Mesendoderm (in vitro differentiated cells): Measurements from ENCODE around the gene F2R.

Experiments
- DNase-seq: peaks from one replicate; pipeline ENCODE4 v3.0.0; 2013
- H2AK5ac ChIP-seq: 2 replicates; pipeline ENCODE4 v1.6.1; 2013; ENCODE audit warnings: low read length, inconsistent platforms
- H2BK120ac ChIP-seq: 2 replicates; pipeline ENCODE4 v1.6.1; 2013; ENCODE audit warnings: low read depth, mild to moderate bottlenecking, low read length, moderate library complexity, mixed read lengths
- H2BK15ac ChIP-seq: replicated peaks from 2 replicates; pipeline ENCODE4 v1.6.1; 2013; ENCODE audit warnings: low read depth, mild to moderate bottlenecking, moderate library complexity
- H2BK5ac ChIP-seq: 2 replicates; pipeline ENCODE4 v1.6.1; 2013; ENCODE audit warnings: low read length, inconsistent platforms
- H3K18ac ChIP-seq: 2 replicates; pipeline ENCODE4 v1.6.1; 2013; ENCODE audit warnings: mild to moderate bottlenecking, low read length, mixed read lengths
- H3K23ac ChIP-seq: one replicate; pipeline ENCODE4 v1.6.1; 2013; ENCODE audit warnings: low read length
- H3K27ac ChIP-seq: 2 replicates; pipeline ENCODE4 v1.5.1; 2013; ENCODE audit warnings: low read depth, mild to moderate bottlenecking, inconsistent platforms, low read length, moderate library complexity
- H3K27me3 ChIP-seq: 2 replicates; pipeline ENCODE4 v1.6.1; 2013; ENCODE audit warnings: low read length, control low read depth, mild to moderate bottlenecking, inconsistent platforms; ENCODE audit not compliant: insufficient read depth, poor library complexity
- H3K36me3 ChIP-seq: 2 replicates; pipeline ENCODE4 v1.6.1; 2013; ENCODE audit warnings: low read length, inconsistent platforms; ENCODE audit not compliant: control insufficient read depth, insufficient read depth
- H3K4ac ChIP-seq: one replicate; pipeline ENCODE4 v1.6.1; 2013; ENCODE audit warnings: low read depth, mild to moderate bottlenecking, low read length, moderate library complexity
- H3K4me1 ChIP-seq: 2 replicates; pipeline ENCODE4 v1.6.1; 2013; ENCODE audit warnings: low read depth, low read length, inconsistent platforms; ENCODE audit not compliant: control insufficient read depth
- H3K4me2 ChIP-seq: 2 replicates; pipeline ENCODE4 v1.6.1; 2013; ENCODE audit warnings: low read length
- H3K4me3 ChIP-seq: 2 replicates; pipeline ENCODE4 v1.5.1; 2013; ENCODE audit warnings: mild to moderate bottlenecking, low read length
- H3K56ac ChIP-seq: one replicate; pipeline ENCODE4 v1.6.1; 2013; ENCODE audit warnings: low read length
- H3K79me1 ChIP-seq: 2 replicates; pipeline ENCODE4 v1.6.1; 2013; ENCODE audit warnings: low read length, inconsistent platforms
- H3K79me2 ChIP-seq: 2 replicates; pipeline ENCODE4 v1.6.1; 2013; ENCODE audit warnings: mild to moderate bottlenecking, low read length; ENCODE audit not compliant: control insufficient read depth, insufficient read depth
- H3K9ac ChIP-seq: 2 replicates; pipeline ENCODE4 v1.6.1; 2013; ENCODE audit warnings: low read length, inconsistent platforms
- H4K5ac ChIP-seq: one replicate; pipeline ENCODE4 v1.6.1; 2013; ENCODE audit warnings: low read length
- H4K8ac ChIP-seq: one replicate; pipeline ENCODE4 v1.6.1; 2013; ENCODE audit warnings: low read depth, mild to moderate bottlenecking, control low read depth, low read length, moderate library complexity
- WGBS: extraction: QIAGEN DNeasy Blood & Tissue Kit; methylation state at CpG from one replicate; pipeline ENCODE4 v1.1.7; 2013; ENCODE audit warnings: low lambda C conversion rate, missing lambda C conversion rate; ENCODE audit not compliant: insufficient coverage; ENCODE audit errors: extremely low coverage; 5-methylcytosine and 5-hydroxymethylcytosine counted together

F2R gene

GRCh38 chr5:76742583-76742982 lies 26.7 kb downstream of the F2R start:
- Histone ChIP-seq H3K4ac (no peak overlapping the region), H2BK5ac (no peak overlapping the region), H2BK120ac (no peak overlapping the region), H3K56ac (no peak overlapping the region), H3K18ac (no peak overlapping the region), H3K79me1 (no peaks in the 10 kb centered on the region), H2BK15ac (no peak overlapping the region), H3K4me1 (no peaks in the 10 kb centered on the region), H3K4me2 (no peak overlapping the region), H3K79me2 (no peaks in the 10 kb centered on the region), H3K27ac (no peak overlapping the region), H3K27me3 (no peaks in the 10 kb centered on the region), H2AK5ac (no peak overlapping the region), H3K9ac (no peak overlapping the region), H3K4me3 (no peak overlapping the region), H4K8ac (no peak overlapping the region), H3K36me3 (no peaks in the 10 kb centered on the region), H3K23ac (no peak overlapping the region), H4K5ac (no peak overlapping the region)
- DNase-seq, result peak; percentile 48
- WGBS, result no CpG with 5 or more reads among the region's 4 CpGs

DNA sequence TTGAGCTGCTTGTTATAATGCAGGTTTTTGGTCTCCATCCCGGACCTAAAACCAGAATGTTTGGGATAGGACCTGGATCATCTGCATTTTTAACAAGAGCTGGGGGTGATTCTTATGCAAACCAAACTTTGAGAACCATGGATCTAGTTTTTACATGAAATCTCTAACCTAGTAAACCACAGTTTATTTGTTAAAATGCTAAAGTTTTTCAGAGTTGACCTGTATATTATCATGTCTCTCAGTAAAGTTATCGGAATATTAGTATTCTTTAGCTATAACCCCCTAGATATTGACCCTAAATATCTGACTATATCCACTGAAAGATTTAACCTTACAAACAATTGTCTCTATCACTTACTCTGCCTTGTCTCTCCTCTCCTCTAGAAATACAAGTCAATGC lies 28.7 kb downstream of the F2R start:
- Histone ChIP-seq H3K36me3 (no peaks in the 10 kb centered on the region), H3K79me1 (no peaks in the 10 kb centered on the region), H3K4me1 (no peaks in the 10 kb centered on the region), H2BK120ac (no peak overlapping the region), H4K5ac (no peak overlapping the region), H3K9ac (no peak overlapping the region), H3K79me2 (no peaks in the 10 kb centered on the region), H2BK15ac (no peak overlapping the region), H3K23ac (no peak overlapping the region), H3K4me3 (no peak overlapping the region), H3K56ac (no peak overlapping the region), H2BK5ac (no peak overlapping the region), H4K8ac (no peak overlapping the region), H3K4me2 (no peak overlapping the region), H3K27ac (no peak overlapping the region), H3K27me3 (no peaks in the 10 kb centered on the region), H2AK5ac (no peak overlapping the region), H3K4ac (no peak overlapping the region), H3K18ac (no peak overlapping the region)
- no peak for DNase-seq
- WGBS, result no CpG with 5 or more reads among the region's 2 CpGs

DNA sequence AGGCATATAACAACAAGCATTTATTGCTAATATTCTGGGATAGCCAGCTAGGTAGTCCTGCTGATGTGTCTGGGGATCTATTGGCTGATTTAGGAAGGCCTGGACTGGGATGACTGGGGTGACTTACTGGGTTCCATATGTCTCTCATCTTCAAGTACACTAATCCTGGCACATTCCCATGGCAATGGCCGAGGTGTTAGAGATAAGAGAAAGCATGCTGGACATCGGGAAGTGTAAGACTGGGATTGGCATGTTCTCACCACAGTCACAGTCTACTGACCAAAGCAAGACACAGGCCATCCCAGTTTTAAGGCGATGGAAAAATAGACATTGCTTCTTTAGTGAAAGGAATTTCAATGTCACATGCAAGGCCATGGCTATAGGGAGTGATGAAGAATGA lies 29.7 kb downstream of the F2R start:
- H2BK15ac ChIP-seq, result no peak overlapping the region

DNA sequence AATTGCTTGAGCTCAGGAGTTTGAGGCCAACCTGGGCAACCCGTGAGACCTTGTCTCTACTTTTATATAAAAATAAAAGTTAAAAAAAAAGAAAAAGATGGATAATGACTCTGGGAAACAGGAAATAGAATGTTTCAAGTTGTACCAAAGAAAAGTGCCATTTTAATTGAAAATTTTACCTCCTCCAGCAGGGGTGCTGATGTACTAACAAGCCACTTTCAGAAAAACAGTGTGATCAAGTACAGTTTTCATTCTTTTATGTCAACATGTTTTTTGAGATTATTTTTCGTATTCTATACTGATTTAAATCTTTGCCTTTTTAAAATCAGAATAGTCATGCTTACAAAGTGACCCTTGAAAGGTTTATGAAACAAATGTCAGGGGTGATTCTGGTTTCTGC lies 30.8 kb downstream of the F2R start:
- Histone ChIP-seq H3K79me1 (no peaks in the 10 kb centered on the region), H3K23ac (no peak overlapping the region), H3K9ac (no peak overlapping the region), H2AK5ac (no peak overlapping the region), H3K18ac (no peak overlapping the region), H3K4me1 (no peaks in the 10 kb centered on the region), H3K4me3 (no peak overlapping the region), H3K56ac (no peak overlapping the region), H3K27ac (no peak overlapping the region), H3K4me2 (no peak overlapping the region), H2BK120ac (no peak overlapping the region), H3K79me2 (no peaks in the 10 kb centered on the region), H4K8ac (no peak overlapping the region), H2BK15ac (no peak overlapping the region), H2BK5ac (no peak overlapping the region), H4K5ac (no peak overlapping the region), H3K27me3 (no peaks in the 10 kb centered on the region), H3K4ac (no peak overlapping the region), H3K36me3 (no peaks in the 10 kb centered on the region)
- DNase-seq, result no peak
- WGBS, result no CpG with 5 or more reads among the region's 2 CpGs

More for the DNA sequence above, 29.7 kb downstream of the F2R start:
- H3K9ac ChIP-seq, result no peak overlapping the region
- H2BK5ac ChIP-seq, result no peak overlapping the region
- no peak overlapping the region for H4K5ac ChIP-seq
- no peaks in the 10 kb centered on the region for H3K36me3 ChIP-seq
- no peaks in the 10 kb centered on the region for H3K79me2 ChIP-seq
- H3K4me3 ChIP-seq, result no peak overlapping the region
- H2BK120ac ChIP-seq, result no peak overlapping the region
- no peak overlapping the region for H3K23ac ChIP-seq
- no peaks in the 10 kb centered on the region for H3K79me1 ChIP-seq
- H3K27ac ChIP-seq, result no peak overlapping the region
- no peak overlapping the region for H3K4me2 ChIP-seq
- no peaks in the 10 kb centered on the region for H3K27me3 ChIP-seq
- peak; percentile 44 for DNase-seq
- H3K56ac ChIP-seq, result no peak overlapping the region
- H3K18ac ChIP-seq, result no peak overlapping the region
- H4K8ac ChIP-seq, result no peak overlapping the region
- H3K4ac ChIP-seq, result no peak overlapping the region
- H3K4me1 ChIP-seq, result no peaks in the 10 kb centered on the region
- no peak overlapping the region for H2AK5ac ChIP-seq
- WGBS, result no CpG with 5 or more reads among the region's 3 CpGs

- Histone ChIP-seq H3K27ac (no peak overlapping the region), H3K4ac (peak overlapping the region; percentile 27), H3K4me3 (no peak overlapping the region), H3K79me2 (no peaks in the 10 kb centered on the region), H2BK120ac (no peak overlapping the region), H3K9ac (no peak overlapping the region), H2BK5ac (no peak overlapping the region), H4K5ac (no peak overlapping the region), H3K4me1 (no peaks in the 10 kb centered on the region), H3K23ac (no peak overlapping the region), H3K4me2 (no peak overlapping the region), H3K56ac (no peak overlapping the region), H3K27me3 (no peaks in the 10 kb centered on the region), H4K8ac (no peak overlapping the region), H2AK5ac (no peak overlapping the region), H2BK15ac (no peak overlapping the region), H3K36me3 (no peaks in the 10 kb centered on the region), H3K79me1 (no peaks in the 10 kb centered on the region), H3K18ac (no peak overlapping the region)
- DNase-seq, result no peak
- no CpG with 5 or more reads among the region's 13 CpGs for WGBS
These were observed 31.8 kb downstream of the F2R start for GRCh38 chr5:76747706-76748105.

DNA sequence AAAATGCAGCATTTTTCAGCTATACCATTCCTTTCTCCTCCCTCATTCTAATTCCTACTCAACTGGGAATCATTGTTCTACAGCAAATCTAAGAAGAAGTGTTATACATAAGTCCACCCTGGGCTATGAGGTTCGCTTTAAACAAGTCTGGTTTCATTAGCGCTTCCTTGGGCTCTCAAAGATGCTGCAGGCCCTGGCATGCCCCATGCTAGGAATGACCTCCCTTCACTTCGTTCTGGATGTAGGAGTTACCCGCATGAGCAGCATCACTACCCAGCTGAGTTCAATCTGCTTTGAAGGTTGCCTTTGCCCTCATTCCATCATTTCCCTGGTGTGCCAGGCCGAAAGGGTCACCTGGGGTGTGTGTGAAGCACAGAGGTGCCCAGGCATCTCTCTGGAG lies 35.4 kb downstream of the F2R start:
- no peaks in the 10 kb centered on the region for H3K27me3 ChIP-seq
- no peak overlapping the region for H3K23ac ChIP-seq
- H3K27ac ChIP-seq, result no peak overlapping the region

More for the DNA sequence above, 35.4 kb downstream of the F2R start:
- Histone ChIP-seq H4K5ac (no peak overlapping the region), H3K36me3 (no peaks in the 10 kb centered on the region), H2BK5ac (no peak overlapping the region), H3K4me3 (no peak overlapping the region), H3K4ac (no peak overlapping the region), H3K4me1 (no peaks in the 10 kb centered on the region), H3K79me2 (no peaks in the 10 kb centered on the region), H3K18ac (no peak overlapping the region), H3K79me1 (no peaks in the 10 kb centered on the region), H3K56ac (no peak overlapping the region), H2BK15ac (no peak overlapping the region), H3K9ac (no peak overlapping the region), H3K4me2 (no peak overlapping the region), H2AK5ac (no peak overlapping the region), H2BK120ac (no peak overlapping the region), H4K8ac (no peak overlapping the region)
- DNase-seq, result no peak
- no CpG with 5 or more reads among the region's 5 CpGs for WGBS
